Suprapubic skin (tissue), 4 donors: ENCODE data around the gene SAMD8. TPM values are rescaled to one million over a fixed set of nuclear protein-coding genes. Genes with fewer than 3 reads are reported as not detected.

ENCODE experiments used
- DNase-seq, 2 donors: peaks; one replicate each; pipeline ENCODE4 v3.0.0-alpha.2; 2019; ENCODE audit warnings: low spot score in 2 of 2
- H3K27ac ChIP-seq: fragments of 200-600 bp; sonication (generic); one replicate; pipeline ENCODE4 v1.5.1; 2019
- H3K27me3 ChIP-seq: fragments of 200-600 bp; sonication (generic); one replicate; pipeline ENCODE4 v1.5.1; 2019
- H3K36me3 ChIP-seq: fragments of 200-600 bp; sonication (generic); one replicate; pipeline ENCODE4 v1.5.1; 2019
- H3K4me1 ChIP-seq: fragments of 200-600 bp; sonication (generic); one replicate; pipeline ENCODE4 v1.5.1; 2019
- H3K4me3 ChIP-seq: fragments of 200-600 bp; sonication (generic); one replicate; pipeline ENCODE4 v1.5.1; 2019; ENCODE audit warnings: mild to moderate bottlenecking
- H3K9me3 ChIP-seq: fragments of 200-600 bp; sonication (generic); one replicate; pipeline ENCODE4 v1.5.1; 2019
- CTCF ChIP-seq, 2 donors: fragments of 200-600 bp in 1 of 2; fragments of 450-650 bp in 1 of 2; sonication (generic) in 1 of 2; IDR thresholded peaks; one replicate each; pipeline ENCODE4 v1.5.1; 2016 to 2019; ENCODE audit warnings: antibody characterized with exemption in 2 of 2, mild to moderate bottlenecking in 1 of 2, moderate library complexity in 1 of 2
- EP300 ChIP-seq: sonication (generic); formaldehyde crosslinking; IDR thresholded peaks from one replicate; pipeline ENCODE4 v1.6.1; 2017; ENCODE audit warnings: antibody characterized with exemption
- POLR2A ChIP-seq, 2 donors: fragments of 450-650 bp; IDR thresholded peaks; one replicate each; pipeline ENCODE4 v1.6.1; 2017; ENCODE audit warnings: antibody characterized with exemption in 2 of 2, mild to moderate bottlenecking in 2 of 2, moderate library complexity in 2 of 2
- POLR2AphosphoS5 ChIP-seq, 3 donors: sonication (generic); formaldehyde crosslinking; IDR thresholded peaks; one replicate each; pipeline ENCODE4 v1.6.1; 2017; ENCODE audit warnings: antibody characterized with exemption in 3 of 3
- WGBS: methylation state at CpG from one replicate; pipeline ENCODE4 v1.1.5; 2018; 5-methylcytosine and 5-hydroxymethylcytosine counted together
- total RNA-seq, 4 donors: library from RNA; depleted of rRNA; stranded (reverse); fragments of >200 nt; gene quantifications; one replicate each; pipeline ENCODE4 v1.1.0, GENCODE V29; 2016

SAMD8 gene
- total RNA-seq, 4 donors from 2014 or later, result 20.3 to 29.1 (median 22.8) TPM

- no peak for DNase-seq
- no peaks in the 10 kb centered on the region for H3K27me3 ChIP-seq
- H3K36me3 ChIP-seq, result peaks cover 24% of the 10 kb centered on the region
Observed at GRCh38 chr10:75168275-75168674, 56.8 kb downstream of the SAMD8 start.

GRCh38 chr10:75170215-75170614, 58.8 kb downstream of the SAMD8 start:
- TF ChIP-seq POLR2AphosphoS5 (IDR thresholded peaks at IDR 0.05) (no peak), EP300 (no peak), POLR2A (IDR thresholded peaks at IDR 0.05) (no peak), CTCF (IDR thresholded peaks at IDR 0.05) (no peak)
- H3K9me3 ChIP-seq, result no peaks in the 10 kb centered on the region
- DNase-seq, result no peak
- H3K4me3 ChIP-seq, result no peak overlapping the region
- H3K27ac ChIP-seq, result no peak overlapping the region
- no peaks in the 10 kb centered on the region for H3K4me1 ChIP-seq
- H3K27me3 ChIP-seq, result no peaks in the 10 kb centered on the region
- peaks cover 28% of the 10 kb centered on the region for H3K36me3 ChIP-seq
- 65% methylated on average over 1 of the region's 1 CpG for WGBS

More at GRCh38 chr10:75168275-75168674, 56.8 kb downstream of the SAMD8 start:
- 80% methylated on average over 6 of the region's 6 CpGs for WGBS
- TF ChIP-seq CTCF (IDR thresholded peaks at IDR 0.05) (no peak), POLR2AphosphoS5 (IDR thresholded peaks at IDR 0.05) (no peak), EP300 (no peak), POLR2A (IDR thresholded peaks at IDR 0.05) (no peak)
- Histone ChIP-seq H3K27ac (no peak overlapping the region), H3K4me1 (no peaks in the 10 kb centered on the region), H3K9me3 (no peaks in the 10 kb centered on the region), H3K4me3 (no peak overlapping the region)

GRCh38 chr10:75175046-75175445, 63.6 kb downstream of the SAMD8 start:
- no peak for DNase-seq
- Histone ChIP-seq H3K9me3 (no peaks in the 10 kb centered on the region), H3K27me3 (no peaks in the 10 kb centered on the region), H3K4me3 (no peak overlapping the region), H3K27ac (no peak overlapping the region), H3K36me3 (peaks cover 14% of the 10 kb centered on the region), H3K4me1 (no peaks in the 10 kb centered on the region)
- TF ChIP-seq POLR2A (IDR thresholded peaks at IDR 0.05) (no peak), EP300 (no peak), CTCF (IDR thresholded peaks at IDR 0.05) (no peak), POLR2AphosphoS5 (IDR thresholded peaks at IDR 0.05) (no peak)
- 98% methylated on average over 2 of the region's 2 CpGs for WGBS

- peaks cover 14% of the 10 kb centered on the region for H3K36me3 ChIP-seq
- WGBS, result 88% methylated on average over 6 of the region's 6 CpGs
- TF ChIP-seq POLR2A (IDR thresholded peaks at IDR 0.05) (no peak), EP300 (no peak), POLR2AphosphoS5 (IDR thresholded peaks at IDR 0.05) (no peak), CTCF (IDR thresholded peaks at IDR 0.05) (no peak)
- H3K27me3 ChIP-seq, result no peaks in the 10 kb centered on the region
- no peak overlapping the region for H3K4me3 ChIP-seq
- no peaks in the 10 kb centered on the region for H3K9me3 ChIP-seq
- no peak overlapping the region for H3K27ac ChIP-seq
- no peak for DNase-seq
- H3K4me1 ChIP-seq, result no peaks in the 10 kb centered on the region
Observed at GRCh38 chr10:75176046-75176445, 64.6 kb downstream of the SAMD8 start.

- 98% methylated on average over 1 of the region's 1 CpG for WGBS
- no peak overlapping the region for H3K27ac ChIP-seq
- no peak for DNase-seq
- no peaks in the 10 kb centered on the region for H3K27me3 ChIP-seq
- TF ChIP-seq POLR2AphosphoS5 (IDR thresholded peaks at IDR 0.05) (no peak), EP300 (no peak), CTCF (IDR thresholded peaks at IDR 0.05) (no peak), POLR2A (IDR thresholded peaks at IDR 0.05) (no peak)
- H3K36me3 ChIP-seq, result peaks cover 14% of the 10 kb centered on the region
- H3K4me1 ChIP-seq, result no peaks in the 10 kb centered on the region
- H3K4me3 ChIP-seq, result no peak overlapping the region
- no peaks in the 10 kb centered on the region for H3K9me3 ChIP-seq
Observed at GRCh38 chr10:75176736-75177135, 65.3 kb downstream of the SAMD8 start.
